Fibroblast of lung (primary cell): ENCODE data around the gene PIP5K1C. TPM values are rescaled to one million over a fixed set of nuclear protein-coding genes. Genes with fewer than 3 reads are reported as not detected.

Source experiments
- DNase-seq, 2 donors: peaks; one replicate each; pipeline versions ENCODE4 v3.0.0 to v3.0.0-alpha.2; 2010; ENCODE audit warnings: low read depth in 2 of 2
- H2AFZ ChIP-seq: 2 replicates; pipeline ENCODE4 v1.5.1; 2012; ENCODE audit warnings: low read length, control low read depth, inconsistent platforms
- H3K27ac ChIP-seq: 2 replicates; pipeline ENCODE4 v1.5.1; 2011; ENCODE audit warnings: low read length, control low read depth; ENCODE audit not compliant: insufficient read depth
- H3K27me3 ChIP-seq: 2 replicates; pipeline ENCODE4 v1.5.1; 2011; ENCODE audit warnings: mild to moderate bottlenecking, low read length; ENCODE audit not compliant: control insufficient read depth, insufficient read depth
- H3K36me3 ChIP-seq: 2 replicates; pipeline ENCODE4 v1.5.1; 2011; ENCODE audit warnings: low read length; ENCODE audit not compliant: control insufficient read depth, insufficient read depth
- H3K4me1 ChIP-seq: 2 replicates; pipeline ENCODE4 v1.5.1; 2011; ENCODE audit warnings: low read length; ENCODE audit not compliant: control insufficient read depth, insufficient read depth; ENCODE audit errors: extremely low read depth
- H3K4me2 ChIP-seq: 2 replicates; pipeline ENCODE4 v1.5.1; 2011; ENCODE audit warnings: low read length, control low read depth; ENCODE audit not compliant: insufficient read depth; ENCODE audit errors: extremely low read depth
- H3K4me3 ChIP-seq, 4 experiments: fragments of 200-600 bp in 1 of 4; sonication (generic) in 1 of 4; replicated peaks in 1 of 4; 2 replicates each; pipeline ENCODE4 v1.5.1; 2011 to 2016; ENCODE audit warnings: low read length in 4 of 4, low read depth in 3 of 4, mild to moderate bottlenecking in 3 of 4, control low read depth in 2 of 4, inconsistent platforms in 1 of 4, mixed read lengths in 1 of 4; ENCODE audit not compliant: insufficient read depth in 1 of 4; ENCODE audit errors: control extremely low read depth in 1 of 4
- H3K79me2 ChIP-seq: 2 replicates; pipeline ENCODE4 v1.5.1; 2012; ENCODE audit warnings: mild to moderate bottlenecking, low read length, inconsistent platforms; ENCODE audit not compliant: control insufficient read depth, insufficient read depth
- H3K9ac ChIP-seq: 2 replicates; pipeline ENCODE4 v1.5.1; 2011; ENCODE audit warnings: mild to moderate bottlenecking, low read length, control low read depth; ENCODE audit not compliant: insufficient read depth
- H3K9me3 ChIP-seq: 2 replicates; pipeline ENCODE4 v1.5.1; 2012; ENCODE audit warnings: low read depth, low read length; ENCODE audit not compliant: control insufficient read depth, insufficient read depth
- H4K20me1 ChIP-seq: 2 replicates; pipeline ENCODE4 v1.5.1; 2011; ENCODE audit warnings: low read length; ENCODE audit not compliant: control insufficient read depth, insufficient read depth; ENCODE audit errors: extremely low read depth
- CTCF ChIP-seq, 2 donors: IDR thresholded peaks in 1 of 2; conservative IDR thresholded peaks in 1 of 2; 1 replicate in 1 of 2; 2 replicates in 1 of 2; pipeline ENCODE4 v1.5.1; 2011 to 2012; ENCODE audit warnings: low read length in 2 of 2, control low read depth in 1 of 2, inconsistent platforms in 1 of 2, low read depth in 1 of 2, mild to moderate bottlenecking in 1 of 2
- EZH2 ChIP-seq: IDR thresholded peaks from 2 replicates; pipeline ENCODE4 v1.5.1; 2012; ENCODE audit warnings: low read length, control low read depth, mild to moderate bottlenecking; ENCODE audit errors: missing control alignments
- polyA plus RNA-seq, 2 donors: library from polyadenylated mRNA; depleted of rRNA in 1 of 2; stranded (reverse) in 1 of 2; unstranded in 1 of 2; fragments of >200 nt; gene quantifications; 2 replicates each; pipeline ENCODE4 v1.2.1, GENCODE V29; 2011 to 2012; ENCODE audit warnings: missing spikeins in 1 of 2
- total RNA-seq: library from RNA; depleted of rRNA; stranded (reverse); fragments of >200 nt; gene quantifications from 2 replicates; pipeline ENCODE4 v1.2.1, GENCODE V29; 2014

The PIP5K1C gene
- total and polyA plus RNA-seq, 2 donors (not counting 1 experiment from before 2014, with no cell fraction given) = 8.7 to 16.7 TPM

DNA sequence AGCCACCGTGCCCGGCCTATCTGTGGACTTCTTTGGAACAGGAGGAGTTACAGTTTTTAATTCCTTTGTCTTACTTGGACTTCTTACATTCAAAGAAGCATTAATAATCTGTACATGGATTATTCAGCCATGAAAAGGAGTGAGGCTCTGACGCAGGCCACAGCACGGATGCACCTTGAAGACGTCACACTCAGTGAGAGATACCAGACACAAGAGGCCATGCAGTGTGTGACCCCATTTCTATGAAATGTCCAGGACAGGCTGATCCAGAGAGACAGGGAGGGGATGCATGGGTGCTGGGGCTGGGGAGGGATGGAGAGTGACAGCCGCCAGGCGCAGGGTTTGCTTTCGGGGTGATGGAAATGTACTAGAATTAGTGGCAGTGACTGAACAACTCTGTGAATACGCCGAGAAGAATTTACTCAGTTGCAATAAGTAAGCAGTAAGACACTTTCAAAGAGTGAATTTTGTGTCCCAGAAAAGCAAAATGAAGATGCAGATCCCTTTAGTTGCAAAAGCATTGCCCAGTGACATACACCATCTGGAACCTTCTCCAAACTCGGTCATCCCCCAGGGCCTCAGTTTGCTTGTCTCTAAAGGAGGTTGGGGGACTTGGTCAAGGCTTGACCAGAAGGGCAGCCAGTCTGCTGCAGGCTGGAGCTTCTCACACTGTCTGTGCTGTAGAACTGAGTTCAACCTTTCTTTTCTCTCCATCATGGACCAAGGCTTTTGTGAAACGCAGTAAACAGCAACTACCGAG is 25.3 kb downstream of the PIP5K1C start:
- Histone ChIP-seq H3K27me3 (no peaks in the 10 kb centered on the region), H3K9me3 (no peaks in the 10 kb centered on the region), H2AFZ (no peak overlapping the region), H3K79me2 (peaks cover 2% of the 10 kb centered on the region), H3K4me1 (peaks cover 23% of the 10 kb centered on the region), H3K9ac (no peak overlapping the region), H4K20me1 (no peaks in the 10 kb centered on the region), H3K27ac (no peak overlapping the region), H3K4me2 (no peak overlapping the region), H3K36me3 (peaks cover 4% of the 10 kb centered on the region), H3K4me3 (no peak overlapping the region)
- no peak for DNase-seq
- TF ChIP-seq EZH2 (no peak), CTCF (conservative IDR thresholded peaks at IDR 0.05 in 1 of 2, IDR thresholded peaks at IDR 0.05 in 1 of 2; ENCODE audit: low read depth in 1 of 2, low read length in 2 of 2) (no peak)

- peaks cover 23% of the 10 kb centered on the region for H3K4me1 ChIP-seq
- no peak overlapping the region for H3K4me3 ChIP-seq
- no peaks in the 10 kb centered on the region for H3K27me3 ChIP-seq
- DNase-seq = no peak
- H3K9ac ChIP-seq = no peak overlapping the region
- no peak for TF ChIP-seq EZH2
- no peak overlapping the region for H2AFZ ChIP-seq
- H3K4me2 ChIP-seq = no peak overlapping the region
- H4K20me1 ChIP-seq = no peaks in the 10 kb centered on the region
- H3K27ac ChIP-seq = no peak overlapping the region
- no peaks in the 10 kb centered on the region for H3K9me3 ChIP-seq
- peaks cover 2% of the 10 kb centered on the region for H3K79me2 ChIP-seq
- H3K36me3 ChIP-seq = peaks cover 3% of the 10 kb centered on the region
Measured at GRCh38 chr19:3673506-3674439, 26.5 kb downstream of the PIP5K1C start.

- no peak overlapping the region for H2AFZ ChIP-seq
- peaks cover 23% of the 10 kb centered on the region for H3K4me1 ChIP-seq
- TF ChIP-seq EZH2 = no peak
- peaks cover 2% of the 10 kb centered on the region for H3K79me2 ChIP-seq
- H3K4me3 ChIP-seq = no peak overlapping the region
- H3K9me3 ChIP-seq = no peaks in the 10 kb centered on the region
- DNase-seq = no peak
- no peak overlapping the region for H3K9ac ChIP-seq
- H4K20me1 ChIP-seq = no peaks in the 10 kb centered on the region
- H3K27me3 ChIP-seq = no peaks in the 10 kb centered on the region
- no peak overlapping the region for H3K27ac ChIP-seq
- H3K4me2 ChIP-seq = no peak overlapping the region
- peaks cover 3% of the 10 kb centered on the region for H3K36me3 ChIP-seq
Measured at GRCh38 chr19:3672993-3673392, 27.3 kb downstream of the PIP5K1C start.
